Activated T-cell treated with anti-CD3 and anti-CD28 coated beads, Interleukin-2, amount 50 U/mL, for 4 hours (primary cell): Measurements from ENCODE around the gene CLEC16A. TPM values are rescaled to one million over a fixed set of nuclear protein-coding genes. Genes with fewer than 3 reads are reported as not detected.

Experiments used
- ATAC-seq, 2 donors: fragments of 200-7000 bp; cut with Tn5 transposase; one replicate each; pipeline ENCODE4 v1.10.0; 2021
- DNase-seq: peaks from one replicate; pipeline ENCODE4 v3.0.0-alpha.2; 2020
- H3K27me3 Mint-ChIP-seq: one replicate; pipeline ENCODE4 v1.8.0; 2021; ENCODE audit warnings: low read depth, mixed read lengths
- H3K36me3 Mint-ChIP-seq: one replicate; pipeline ENCODE4 v1.8.0; 2022; ENCODE audit warnings: mixed read lengths; ENCODE audit not compliant: insufficient read depth
- H3K4me1 Mint-ChIP-seq: one replicate; pipeline ENCODE4 v1.8.0; 2021; ENCODE audit warnings: low read depth, mixed read lengths
- H3K4me3 Mint-ChIP-seq: one replicate; pipeline ENCODE4 v1.8.0; 2021; ENCODE audit warnings: mild to moderate bottlenecking, moderate library complexity, mixed read lengths
- H3K9me3 Mint-ChIP-seq: one replicate; pipeline ENCODE4 v1.8.0; 2021; ENCODE audit warnings: mixed read lengths
- total RNA-seq, 3 donors: library from RNA; stranded (reverse); gene quantifications; one replicate each; pipeline ENCODE4 v1.2.1, GENCODE V29; 2021

The CLEC16A gene
- total RNA-seq, 3 donors from 2014 or later: 25.2 to 26.4 (median 26.3) TPM

GRCh38 chr16:11084876-11085485 lies 140.6 kb downstream of the CLEC16A start:
- Mint-ChIP-seq H3K9me3 (no peaks in the 10 kb centered on the region), H3K4me3 (no peak overlapping the region), H3K4me1 (peaks cover 39% of the 10 kb centered on the region), H3K36me3 (peaks cover 19% of the 10 kb centered on the region), H3K27me3 (no peaks in the 10 kb centered on the region)
- ATAC-seq (no peak), DNase-seq (no peak)

GRCh38 chr16:11085916-11086315 lies 141.6 kb downstream of the CLEC16A start:
- Mint-ChIP-seq H3K4me3 (no peak overlapping the region), H3K27me3 (no peaks in the 10 kb centered on the region), H3K9me3 (no peaks in the 10 kb centered on the region), H3K4me1 (peaks cover 34% of the 10 kb centered on the region), H3K36me3 (peaks cover 16% of the 10 kb centered on the region)
- ATAC-seq (no peak), DNase-seq (no peak)

GRCh38 chr16:11087691-11088073 lies 143.3 kb downstream of the CLEC16A start:
- H3K36me3 Mint-ChIP-seq: peaks cover 5% of the 10 kb centered on the region
- no peaks in the 10 kb centered on the region for H3K27me3 Mint-ChIP-seq
- H3K4me3 Mint-ChIP-seq: no peak overlapping the region
- peak in 1 of 2 donors; percentile 4 for ATAC-seq
- H3K9me3 Mint-ChIP-seq: no peaks in the 10 kb centered on the region
- no peak for DNase-seq
- H3K4me1 Mint-ChIP-seq: peaks cover 37% of the 10 kb centered on the region

- H3K9me3 Mint-ChIP-seq: no peaks in the 10 kb centered on the region
- peaks cover 5% of the 10 kb centered on the region for H3K36me3 Mint-ChIP-seq
- peaks cover 42% of the 10 kb centered on the region for H3K4me1 Mint-ChIP-seq
- H3K27me3 Mint-ChIP-seq: no peaks in the 10 kb centered on the region
- DNase-seq (peak; percentile 17), ATAC-seq (peak; percentile 49 to 51)
- H3K4me3 Mint-ChIP-seq: no peak overlapping the region
Measured at GRCh38 chr16:11088074-11088730, 143.8 kb downstream of the CLEC16A start.

GRCh38 chr16:11088831-11089230 lies 144.5 kb downstream of the CLEC16A start:
- ATAC-seq (peak in 1 of 2 donors; percentile 19), DNase-seq (no peak)
- Mint-ChIP-seq H3K9me3 (no peaks in the 10 kb centered on the region), H3K4me1 (peaks cover 48% of the 10 kb centered on the region), H3K27me3 (no peaks in the 10 kb centered on the region), H3K4me3 (no peak overlapping the region), H3K36me3 (peaks cover 5% of the 10 kb centered on the region)

GRCh38 chr16:11089504-11090124 lies 145.2 kb downstream of the CLEC16A start:
- peaks cover 5% of the 10 kb centered on the region for H3K36me3 Mint-ChIP-seq
- DNase-seq: no peak

GRCh38 chr16:11090232-11090631 lies 145.9 kb downstream of the CLEC16A start:
- Mint-ChIP-seq H3K9me3 (no peaks in the 10 kb centered on the region), H3K36me3 (peaks cover 5% of the 10 kb centered on the region), H3K27me3 (no peaks in the 10 kb centered on the region), H3K4me3 (no peak overlapping the region), H3K4me1 (peaks cover 60% of the 10 kb centered on the region)
- no peak for ATAC-seq
- DNase-seq: no peak

More at GRCh38 chr16:11089504-11090124, 145.2 kb downstream of the CLEC16A start:
- ATAC-seq: no peak
- H3K4me3 Mint-ChIP-seq: no peak overlapping the region
- H3K4me1 Mint-ChIP-seq: peaks cover 54% of the 10 kb centered on the region
- no peaks in the 10 kb centered on the region for H3K27me3 Mint-ChIP-seq
- H3K9me3 Mint-ChIP-seq: no peaks in the 10 kb centered on the region

- Mint-ChIP-seq H3K27me3 (no peaks in the 10 kb centered on the region), H3K4me1 (peaks cover 64% of the 10 kb centered on the region), H3K9me3 (no peaks in the 10 kb centered on the region), H3K36me3 (peaks cover 5% of the 10 kb centered on the region), H3K4me3 (no peak overlapping the region)
- ATAC-seq (no peak), DNase-seq (no peak)
Measured at GRCh38 chr16:11091021-11091785, 146.8 kb downstream of the CLEC16A start.

GRCh38 chr16:11092788-11093571 lies 148.6 kb downstream of the CLEC16A start:
- H3K9me3 Mint-ChIP-seq: no peaks in the 10 kb centered on the region
- DNase-seq: no peak
- no peak overlapping the region for H3K4me3 Mint-ChIP-seq
- ATAC-seq: no peak
- peaks cover 3% of the 10 kb centered on the region for H3K36me3 Mint-ChIP-seq
- no peaks in the 10 kb centered on the region for H3K27me3 Mint-ChIP-seq
- peaks cover 59% of the 10 kb centered on the region for H3K4me1 Mint-ChIP-seq

- H3K27me3 Mint-ChIP-seq: no peaks in the 10 kb centered on the region
- H3K36me3 Mint-ChIP-seq: peaks cover 4% of the 10 kb centered on the region
- no peaks in the 10 kb centered on the region for H3K9me3 Mint-ChIP-seq
- DNase-seq (no peak), ATAC-seq (peak; percentile 1 to 6)
- H3K4me1 Mint-ChIP-seq: peaks cover 54% of the 10 kb centered on the region
- H3K4me3 Mint-ChIP-seq: peak overlapping the region; percentile 35
Measured at GRCh38 chr16:11093572-11094074, 149.3 kb downstream of the CLEC16A start.

- DNase-seq (peak; percentile 52), ATAC-seq (peak; percentile 71 to 76)
- Mint-ChIP-seq H3K4me1 (peaks cover 47% of the 10 kb centered on the region), H3K36me3 (peaks cover 7% of the 10 kb centered on the region), H3K27me3 (no peaks in the 10 kb centered on the region), H3K4me3 (peak overlapping the region; percentile 69), H3K9me3 (no peaks in the 10 kb centered on the region)
Measured at GRCh38 chr16:11094075-11094856, 149.9 kb downstream of the CLEC16A start.

GRCh38 chr16:11094857-11095565 lies 150.6 kb downstream of the CLEC16A start:
- ATAC-seq: peak; percentile 60 to 73
- Mint-ChIP-seq H3K4me1 (peaks cover 49% of the 10 kb centered on the region), H3K9me3 (no peaks in the 10 kb centered on the region), H3K27me3 (no peaks in the 10 kb centered on the region), H3K36me3 (peaks cover 4% of the 10 kb centered on the region), H3K4me3 (peak overlapping the region; percentile 69)
- peak; percentile 27 for DNase-seq
